Measurements from ENCODE around the gene PLK3. TPM values are rescaled to one million over a fixed set of nuclear protein-coding genes. Genes with fewer than 3 reads are reported as not detected.
"Not testable (repeated sequence)": the region's sequence is repeated elsewhere in the genome, so short reads cannot be mapped to it uniquely, and the experiment has no call there.

The PLK3 gene
- total and polyA plus RNA-seq, 2 donors from 2014 or later = 4.4 to 24.3 TPM

DNA sequence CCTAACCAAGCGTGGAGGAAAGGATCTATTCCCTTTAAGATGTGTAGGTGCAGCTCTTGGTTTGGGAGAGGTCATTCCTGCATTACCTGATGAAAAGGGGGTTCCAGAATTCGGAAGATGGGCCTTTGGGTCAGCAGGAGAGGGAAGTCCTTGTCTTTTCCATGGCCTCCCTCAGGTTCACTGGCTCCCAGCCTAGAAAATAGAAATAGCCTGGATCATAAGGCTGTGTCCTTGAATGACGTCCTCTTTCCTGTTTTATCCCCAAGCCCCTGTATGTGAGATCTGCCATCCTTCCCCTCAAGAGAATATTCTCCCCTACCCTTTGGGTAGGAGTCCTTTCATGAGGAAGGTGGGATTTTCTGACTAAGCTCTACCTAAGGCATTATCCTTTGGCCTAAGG is 39.3 kb upstream of the PLK3 start:
- FAIRE-seq (no peak), DNase-seq (no peak)
- Histone ChIP-seq H3K27ac (ENCODE audit: low read depth in 2 of 2, low read length in 2 of 2) (no peak overlapping the region), H3K9me3 (ENCODE audit: control insufficient read depth in 2 of 3, insufficient read depth in 1 of 3, low read length in 3 of 3) (no peaks in the 10 kb centered on the region), H3K4me1 (ENCODE audit: control insufficient read depth in 2 of 3, insufficient read depth in 2 of 3, low read depth in 1 of 3, low read length in 3 of 3) (no peaks in the 10 kb centered on the region), H3K36me3 (ENCODE audit: control insufficient read depth in 2 of 3, insufficient read depth in 3 of 3, low read length in 3 of 3) (no peaks in the 10 kb centered on the region), H3K9ac (ENCODE audit: low read length in 3 of 3) (no peak overlapping the region), H3K27me3 (ENCODE audit: control insufficient read depth, insufficient read depth, low read length) (no peaks in the 10 kb centered on the region), H3K4me3 (ENCODE audit: low read length in 3 of 3) (no peak overlapping the region)
- TF ChIP-seq CTCF (IDR thresholded peaks at IDR 0.05; ENCODE audit: borderline replicate concordance, extremely low read depth, insufficient read depth) = no peak
- intact Hi-C loops (cut with DNase I) = no loop called here

- H3K9me3 ChIP-seq (ENCODE audit: control insufficient read depth in 2 of 3, insufficient read depth in 1 of 3, low read length in 3 of 3); H3K36me3 ChIP-seq (ENCODE audit: control insufficient read depth in 2 of 3, insufficient read depth in 3 of 3, low read length in 3 of 3); H3K9ac ChIP-seq (ENCODE audit: low read length in 3 of 3); DNase-seq; H3K27me3 ChIP-seq (ENCODE audit: control insufficient read depth, insufficient read depth, low read length); H3K4me3 ChIP-seq (ENCODE audit: low read length in 3 of 3); H3K27ac ChIP-seq (ENCODE audit: low read depth in 2 of 2, low read length in 2 of 2); intact Hi-C loops (cut with DNase I); H3K4me1 ChIP-seq (ENCODE audit: control insufficient read depth in 2 of 3, insufficient read depth in 2 of 3, low read depth in 1 of 3, low read length in 3 of 3); FAIRE-seq: not testable (repeated sequence)
Measured at GRCh38 chr1:44766421-44766820, 33.8 kb upstream of the PLK3 start.

DNA sequence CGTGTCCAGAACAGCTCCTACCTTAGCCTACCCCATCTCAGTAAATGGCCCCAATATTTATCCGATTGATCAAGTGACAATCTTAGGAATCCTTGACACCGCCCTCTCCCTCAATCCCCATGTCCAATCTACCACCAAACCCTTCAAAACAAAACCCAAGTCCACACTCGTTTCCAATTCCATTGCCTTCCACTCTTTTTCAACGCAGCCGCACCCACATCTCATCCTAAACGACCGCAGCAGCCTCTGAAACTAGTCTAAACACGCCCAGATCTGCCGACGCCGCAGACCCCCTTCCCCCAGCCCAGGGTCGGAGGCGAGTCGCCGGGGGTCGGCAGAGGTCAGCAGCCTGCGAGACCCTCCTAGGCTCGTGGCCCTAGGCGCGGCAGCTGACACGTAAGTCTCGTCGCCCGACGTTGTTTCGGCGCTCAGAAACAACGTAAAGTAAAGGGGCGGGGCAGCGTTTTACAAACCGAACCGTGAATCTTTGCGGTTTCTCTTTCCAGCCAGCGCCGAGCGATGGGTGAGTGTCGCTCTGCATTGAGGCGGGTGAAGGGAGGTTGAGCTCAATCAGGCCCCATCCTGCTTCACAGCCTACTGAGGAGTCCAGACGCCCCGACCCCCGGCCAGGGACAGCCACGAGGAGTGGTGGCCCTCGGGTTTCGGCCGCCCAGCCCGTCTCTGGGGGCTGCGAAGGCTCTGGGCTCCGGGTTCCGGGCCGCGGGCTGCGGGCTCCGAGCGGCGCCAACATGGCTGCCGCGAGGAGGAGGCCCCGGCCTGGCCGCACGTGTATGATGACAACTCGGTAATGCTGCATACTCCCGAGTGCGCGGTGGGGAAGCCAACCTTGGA is 24.9 kb upstream of the PLK3 start, which contains the start of gene RPS8:
RPS8 (plus strand) TSS at position 463 of the 852 bp plus-strand sequence; CDS start at position 520, 57 bp downstream.
- no peaks in the 10 kb centered on the region for H3K9me3 ChIP-seq (ENCODE audit: control insufficient read depth in 2 of 3, insufficient read depth in 1 of 3, low read length in 3 of 3)
- peak within 1 kb of the TSS; percentile 92 to 98 (median 94) for H3K9ac ChIP-seq (ENCODE audit: low read length in 3 of 3)
- DNase-seq = peak; percentile 94 to 98 (median 96)
- peak within 1 kb of the TSS; percentile 84 to 98 (median 97) for H3K4me3 ChIP-seq (ENCODE audit: low read length in 3 of 3)
- no peak for TF ChIP-seq CTCF (IDR thresholded peaks at IDR 0.05; ENCODE audit: borderline replicate concordance, extremely low read depth, insufficient read depth)
- H3K4me1 ChIP-seq (ENCODE audit: control insufficient read depth in 2 of 3, insufficient read depth in 2 of 3, low read depth in 1 of 3, low read length in 3 of 3) = peaks cover 0 to 6% (median 6%) of the 10 kb centered on the region in 3 donors
- H3K27ac ChIP-seq (ENCODE audit: low read depth in 2 of 2, low read length in 2 of 2) = peak within 1 kb of the TSS; percentile 96 to 97
- no peaks in the 10 kb centered on the region for H3K27me3 ChIP-seq (ENCODE audit: control insufficient read depth, insufficient read depth, low read length)
- H3K36me3 ChIP-seq (ENCODE audit: control insufficient read depth in 2 of 3, insufficient read depth in 3 of 3, low read length in 3 of 3) = peaks cover 4 to 16% (median 5%) of the 10 kb centered on the region in 3 donors
- FAIRE-seq = no peak
- intact Hi-C loops (cut with DNase I) = no loop called here

DNA sequence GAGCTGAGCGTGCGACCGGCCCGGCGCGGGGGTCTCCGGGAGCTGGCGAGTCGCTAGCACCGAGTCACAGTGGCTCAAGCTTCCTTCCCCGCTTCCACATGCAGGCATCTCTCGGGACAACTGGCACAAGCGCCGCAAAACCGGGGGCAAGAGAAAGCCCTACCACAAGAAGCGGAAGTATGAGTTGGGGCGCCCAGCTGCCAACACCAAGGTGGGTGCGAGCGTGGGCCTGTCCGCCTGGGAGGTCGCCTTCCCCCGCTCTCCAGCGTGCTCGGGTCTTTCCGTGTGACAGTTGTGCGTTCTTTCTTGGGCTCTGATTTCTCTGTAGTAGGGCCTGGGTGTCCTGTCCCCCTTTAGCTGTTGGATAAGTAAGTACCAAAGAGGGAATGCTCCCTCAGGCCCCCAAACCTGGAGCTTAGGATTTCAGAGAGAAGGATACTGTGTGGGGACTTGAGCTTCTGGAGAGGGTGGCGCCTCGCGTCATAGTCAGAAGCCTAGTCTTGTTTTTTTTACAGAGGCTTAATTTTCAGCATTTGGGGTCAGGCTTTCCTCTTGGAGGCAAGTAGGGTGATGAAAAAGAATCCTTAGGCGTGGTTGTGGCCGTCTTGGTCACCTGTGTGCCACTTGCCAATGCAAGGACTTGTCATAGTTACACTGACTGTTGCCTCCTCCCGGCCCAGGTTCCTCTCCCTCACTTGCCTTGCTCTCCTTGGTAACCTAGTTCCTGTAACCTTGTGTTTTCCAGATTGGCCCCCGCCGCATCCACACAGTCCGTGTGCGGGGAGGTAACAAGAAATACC is 24.0 kb upstream of the PLK3 start:
- no peaks in the 10 kb centered on the region for H3K27me3 ChIP-seq (ENCODE audit: control insufficient read depth, insufficient read depth, low read length)
- intact Hi-C loops (cut with DNase I) = no loop called here
- TF ChIP-seq CTCF (IDR thresholded peaks at IDR 0.05; ENCODE audit: borderline replicate concordance, extremely low read depth, insufficient read depth) = no peak
- H3K9me3 ChIP-seq (ENCODE audit: control insufficient read depth in 2 of 3, insufficient read depth in 1 of 3, low read length in 3 of 3) = no peaks in the 10 kb centered on the region
- DNase-seq (peak in 2 of 5 donors; percentile 27 to 85), FAIRE-seq (no peak)
- peaks cover 0 to 6% (median 6%) of the 10 kb centered on the region in 3 donors for H3K4me1 ChIP-seq (ENCODE audit: control insufficient read depth in 2 of 3, insufficient read depth in 2 of 3, low read depth in 1 of 3, low read length in 3 of 3)
- peaks cover 4 to 17% (median 6%) of the 10 kb centered on the region in 3 donors for H3K36me3 ChIP-seq (ENCODE audit: control insufficient read depth in 2 of 3, insufficient read depth in 3 of 3, low read length in 3 of 3)
- peak overlapping the region; percentile 84 to 98 (median 97) for H3K4me3 ChIP-seq (ENCODE audit: low read length in 3 of 3)
- peak overlapping the region; percentile 57 to 98 (median 94) for H3K9ac ChIP-seq (ENCODE audit: low read length in 3 of 3)
- H3K27ac ChIP-seq (ENCODE audit: low read depth in 2 of 2, low read length in 2 of 2) = peak overlapping the region; percentile 96 to 97

Data from kidney (tissue), 14 donors.